ENCODE measurements around the gene HYOU1.
"Not testable (repeated sequence)": the region's sequence is repeated elsewhere in the genome, so short reads cannot be mapped to it uniquely, and the experiment has no call there.

Gene HYOU1

DNA sequence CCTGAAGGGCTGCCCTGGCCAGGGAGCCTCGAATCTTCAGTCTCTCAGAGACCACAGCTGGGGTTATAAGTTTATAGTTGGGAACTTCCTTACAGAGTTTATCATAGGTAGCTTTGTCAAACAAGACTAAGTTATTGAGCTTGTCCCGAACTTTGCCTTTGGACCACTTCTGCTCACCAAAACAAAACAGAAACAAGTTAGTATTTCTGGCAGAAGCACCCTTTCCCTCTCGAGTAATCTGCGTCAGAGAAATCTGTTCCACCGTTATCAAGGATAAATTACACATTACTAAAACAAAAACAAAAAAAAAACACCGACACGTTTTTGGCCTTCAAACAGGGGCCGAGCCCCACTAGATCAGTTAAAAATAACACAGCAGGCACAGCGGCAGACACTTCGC lies 39.6 kb downstream of the HYOU1 start:
- not testable (repeated sequence) for DNase-seq

- DNase-seq, result no peak
Measured at GRCh38 chr11:119016216-119017009, 40.6 kb downstream of the HYOU1 start.

DNA sequence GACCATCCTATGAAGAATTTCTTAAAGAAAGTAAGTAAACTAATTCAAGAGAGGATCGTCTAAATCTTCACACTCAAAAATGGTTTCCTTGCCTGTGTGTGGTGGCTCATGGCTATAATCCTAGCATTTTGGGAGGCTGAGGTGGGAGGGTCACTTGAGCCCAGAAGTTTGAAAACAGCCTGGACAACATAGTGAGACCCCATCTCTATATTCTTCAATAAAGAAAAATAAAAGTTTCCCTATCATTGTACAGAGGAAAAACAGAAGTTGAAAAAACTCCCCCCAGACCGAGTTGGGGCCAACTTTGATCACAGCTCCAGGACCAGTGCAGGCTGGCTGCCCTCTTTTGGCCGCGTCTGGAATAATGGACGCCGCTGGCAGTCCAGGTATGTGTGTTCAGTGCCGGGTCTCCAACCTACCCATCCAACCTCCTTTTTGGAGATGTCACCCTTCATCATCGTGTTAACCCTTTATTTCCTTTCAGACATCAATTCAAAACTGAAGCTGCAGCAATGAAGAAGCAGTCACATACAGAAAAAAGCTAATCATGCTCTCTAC lies 41.9 kb downstream of the HYOU1 start:
- DNase-seq, result no peak

DNA sequence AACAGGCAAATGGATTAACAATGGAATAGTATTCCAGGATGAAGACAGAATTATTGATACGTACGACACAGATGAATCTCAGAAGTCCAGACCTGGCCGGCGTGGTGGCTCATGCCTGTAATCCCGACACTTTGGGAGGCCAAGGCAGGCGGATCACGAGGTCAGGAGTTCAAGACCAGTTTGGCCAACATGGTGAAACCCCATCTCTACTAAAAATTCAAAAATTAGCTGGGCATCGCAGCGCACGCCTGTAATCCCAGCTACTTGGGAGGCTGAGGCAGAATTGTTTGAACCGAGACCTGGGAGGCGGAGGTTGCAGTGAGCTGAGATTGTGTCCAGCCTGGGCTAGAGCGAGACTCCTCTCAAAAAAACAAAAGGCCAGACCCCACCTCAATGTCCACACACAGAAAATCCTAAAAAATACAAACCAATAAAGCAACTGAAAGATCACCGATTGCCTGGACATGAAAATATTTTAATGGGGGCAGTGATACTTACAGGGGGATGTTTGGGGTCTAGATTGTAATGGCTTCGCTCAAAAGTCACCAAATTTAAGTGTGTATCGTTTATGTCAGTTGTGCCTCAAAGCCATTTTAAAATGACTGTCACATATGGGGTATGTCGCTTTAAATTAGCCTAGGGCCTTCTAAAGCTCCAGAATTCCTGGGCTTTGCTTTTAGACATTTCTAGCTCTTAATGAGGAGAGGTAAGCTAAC lies 42.6 kb downstream of the HYOU1 start:
- no peak for DNase-seq

DNA sequence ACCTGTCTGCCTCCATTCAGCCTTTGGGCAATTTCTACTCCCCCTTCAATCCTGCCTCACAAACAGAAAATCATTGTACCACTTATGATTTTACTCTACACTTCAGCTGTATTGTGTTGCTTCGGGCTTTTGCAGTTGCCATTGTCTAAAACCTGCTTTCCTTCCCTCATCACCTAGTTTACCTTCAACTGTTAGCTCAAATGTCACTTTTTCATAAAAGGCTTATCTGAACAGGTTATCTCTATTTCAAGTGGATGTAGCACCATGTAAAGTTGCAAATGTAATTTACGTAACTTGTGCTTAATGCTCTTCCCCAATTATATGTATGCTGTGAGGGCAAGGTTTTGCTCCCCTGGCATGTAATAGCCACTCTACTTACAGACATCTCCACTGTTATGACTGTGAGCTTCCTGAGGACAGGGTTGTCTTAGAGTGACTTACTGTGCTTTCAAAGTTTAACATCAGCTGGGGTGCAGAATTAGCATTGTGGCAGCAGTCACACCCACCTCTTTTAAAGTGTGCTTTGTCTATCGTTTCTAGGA lies 44.3 kb downstream of the HYOU1 start:
- DNase-seq, result no peak

DNA sequence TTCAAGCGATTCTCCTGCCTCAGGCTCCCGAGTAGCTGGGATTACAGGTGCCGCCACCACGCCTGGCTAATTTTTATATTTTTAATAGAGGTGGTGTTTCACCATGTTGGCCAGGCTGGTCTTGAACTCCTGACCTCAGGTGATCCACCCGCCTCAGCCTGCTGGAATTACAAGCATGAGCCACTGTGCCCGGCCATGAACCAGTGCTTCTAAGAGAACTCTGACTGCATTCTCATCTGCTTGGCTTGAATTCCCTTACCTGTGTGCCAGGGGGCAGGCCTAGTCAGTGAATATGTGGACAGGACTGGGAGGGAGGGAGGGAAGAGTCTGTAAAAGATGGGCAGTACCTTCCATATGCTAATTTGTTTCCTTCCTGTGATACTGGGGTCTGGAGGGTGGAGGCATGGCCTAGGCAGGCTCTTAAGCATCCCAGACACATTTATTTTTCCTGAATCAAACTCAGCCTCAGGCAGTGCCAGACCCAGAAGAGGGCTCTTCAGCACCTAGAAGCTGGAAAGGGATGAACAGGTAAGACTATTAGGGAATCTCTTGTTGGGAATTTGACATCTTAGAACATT lies 45.4 kb downstream of the HYOU1 start:
- DNase-seq, result no peak

DNA sequence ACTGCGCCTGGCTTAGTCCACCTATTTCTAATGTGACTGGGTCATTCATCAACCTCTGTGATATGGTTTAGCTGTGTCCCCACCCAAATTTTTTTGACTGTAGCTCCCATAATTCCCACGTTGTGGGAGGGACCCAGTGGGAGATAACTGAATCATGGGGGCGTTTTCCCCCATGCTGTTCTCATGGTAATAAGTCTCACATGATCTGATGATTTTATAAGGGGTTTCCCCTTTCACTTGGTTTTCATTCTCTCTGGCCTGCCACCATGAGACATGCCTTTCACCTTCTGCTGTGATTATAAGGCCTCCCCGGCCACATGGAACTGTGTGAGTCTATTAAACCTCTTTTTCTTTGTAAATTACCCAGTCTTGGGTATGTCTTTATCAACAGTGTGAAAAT lies 50.3 kb downstream of the HYOU1 start:
- no peak for DNase-seq

DNA sequence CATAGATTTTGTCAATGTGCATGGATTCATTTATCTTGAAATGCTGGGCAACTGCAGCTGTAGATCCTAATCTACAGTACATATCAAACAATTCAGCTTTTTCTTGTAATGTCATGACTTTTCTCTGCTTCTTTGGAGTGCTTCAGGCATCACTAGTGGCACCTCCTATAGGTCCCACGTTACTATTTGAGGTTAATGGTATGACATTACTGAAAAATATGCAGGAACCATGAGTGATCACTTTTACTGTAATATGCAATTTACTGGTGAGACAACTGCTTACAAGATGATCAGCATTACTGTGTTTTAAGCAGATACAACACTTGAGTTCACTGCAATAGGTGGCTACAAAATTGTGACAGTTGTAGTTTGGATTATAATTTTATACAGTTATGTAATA lies 56.1 kb downstream of the HYOU1 start:
- DNase-seq, result no peak

- DNase-seq, result no peak
Measured at GRCh38 chr11:118998822-118999221, 58.2 kb downstream of the HYOU1 start.

- no peak for DNase-seq
Measured at GRCh38 chr11:118998388-118998717, 58.7 kb downstream of the HYOU1 start.

GRCh38 chr11:118997627-118998387 lies 59.2 kb downstream of the HYOU1 start, which contains the start of gene CENATAC:
Gene CENATAC, plus strand, starts transcription at chr11:118998138. Its CDS starts 60 bp downstream, at chr11:118998198.
- DNase-seq, result peak; percentile 98

DNA sequence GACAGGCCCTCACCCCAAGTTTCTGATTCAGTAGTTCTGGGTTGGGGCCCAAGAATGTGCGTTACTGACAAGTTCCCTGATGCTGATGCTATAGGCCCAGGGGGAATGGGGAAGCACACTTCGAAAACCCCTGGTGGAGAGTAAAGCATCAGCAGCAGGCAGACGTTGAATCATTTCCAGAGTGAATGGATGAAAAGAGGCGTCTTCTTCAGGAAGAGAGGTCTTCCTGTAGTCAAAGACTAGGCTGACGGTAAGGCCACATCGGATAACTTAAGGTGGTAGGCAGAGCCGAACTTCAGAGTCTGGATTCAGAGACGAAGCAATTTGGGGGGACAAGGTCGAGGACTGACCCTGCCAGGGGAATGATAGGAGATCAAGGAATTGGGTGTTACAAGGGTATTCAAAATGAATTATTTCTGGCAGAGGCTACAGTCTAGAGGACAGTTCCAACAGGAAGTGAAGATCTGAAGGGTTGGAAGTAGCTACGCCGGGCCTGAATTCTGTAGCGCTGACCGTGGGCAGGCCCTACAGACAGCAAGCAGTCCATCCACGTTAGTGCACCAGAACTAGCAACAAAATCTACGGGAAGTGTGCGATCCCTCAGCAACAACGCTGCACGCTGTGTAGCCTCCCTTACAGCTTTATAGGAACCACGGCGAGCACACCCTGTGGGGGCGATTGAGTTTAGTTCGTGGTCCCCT lies 59.9 kb downstream of the HYOU1 start:
- DNase-seq, result peak; percentile 78

Measured in activated CD4-positive, alpha-beta T cell treated with anti-CD3 and anti-CD28 coated beads, Interleukin-10, Interleukin-2, amounts not matched to agents 100 ng/mL and 50 ng/mL, durations not matched to agents 16 hours and 8 hours (primary cell).